Activated T-helper 1 cell treated with Interleukin-2 at 50 U/mL for 16 hours (primary cell): ENCODE measurements around the gene ZKSCAN4.

Experiments used
- DNase-seq: peaks from one replicate; pipeline ENCODE4 v3.0.0-alpha.2; 2020; ENCODE audit warnings: low read depth

Gene ZKSCAN4

GRCh38 chr6:28208111-28208659, 43.9 kb downstream of the ZKSCAN4 start:
- no peak for DNase-seq

- DNase-seq = no peak
Measured at GRCh38 chr6:28207510-28208110, 44.5 kb downstream of the ZKSCAN4 start.

- DNase-seq = no peak
Measured at GRCh38 chr6:28206928-28207509, 45.0 kb downstream of the ZKSCAN4 start.

- no peak for DNase-seq
Measured at GRCh38 chr6:28206527-28206926, 45.5 kb downstream of the ZKSCAN4 start.

GRCh38 chr6:28205879-28206278, 46.2 kb downstream of the ZKSCAN4 start:
- DNase-seq = no peak

GRCh38 chr6:28203201-28203600, 48.9 kb downstream of the ZKSCAN4 start:
- DNase-seq = no peak

- DNase-seq = no peak
Measured at GRCh38 chr6:28200020-28200419, 52.0 kb downstream of the ZKSCAN4 start.
